NCI-H2196 (cell line): ENCODE data around the gene RUNX3.

Experiments used
- DNase-seq: peaks from one replicate; lab custom pipeline; 2025; ENCODE audit not compliant: unreplicated experiment; lab: John Stamatoyannopoulos, UW

Gene RUNX3

GRCh38 chr1:24866211-24867083 is 63.6 kb downstream of the RUNX3 start:
- no peak for DNase-seq

GRCh38 chr1:24865587-24865986 is 64.5 kb downstream of the RUNX3 start:
- DNase-seq, result no peak

DNA sequence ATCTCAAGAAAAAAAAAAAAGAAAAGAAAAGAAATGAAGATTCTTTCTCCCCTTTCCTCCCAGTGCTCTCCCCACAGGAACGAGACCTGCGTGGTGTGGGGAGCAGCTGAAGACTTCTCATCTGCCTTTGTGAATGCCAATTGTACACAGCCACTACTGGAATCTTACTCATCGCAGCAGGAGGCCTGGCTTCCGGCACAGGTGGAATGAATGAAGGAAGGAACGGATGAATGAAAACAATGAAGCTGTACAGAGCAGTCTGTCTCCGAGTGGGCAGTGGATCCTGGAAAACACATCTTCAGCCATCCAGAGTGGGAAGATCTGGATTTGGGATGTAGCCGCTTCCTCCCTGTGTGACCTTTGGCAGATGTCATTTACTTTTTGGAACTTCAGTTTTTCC is 64.9 kb downstream of the RUNX3 start:
- no peak for DNase-seq

GRCh38 chr1:24864370-24864777 is 65.7 kb downstream of the RUNX3 start:
- DNase-seq, result no peak

GRCh38 chr1:24862775-24863483 is 67.1 kb downstream of the RUNX3 start:
- DNase-seq, result no peak

GRCh38 chr1:24861821-24862727 is 68.0 kb downstream of the RUNX3 start:
- DNase-seq, result no peak

GRCh38 chr1:24860841-24861240 is 69.2 kb downstream of the RUNX3 start:
- no peak for DNase-seq

DNA sequence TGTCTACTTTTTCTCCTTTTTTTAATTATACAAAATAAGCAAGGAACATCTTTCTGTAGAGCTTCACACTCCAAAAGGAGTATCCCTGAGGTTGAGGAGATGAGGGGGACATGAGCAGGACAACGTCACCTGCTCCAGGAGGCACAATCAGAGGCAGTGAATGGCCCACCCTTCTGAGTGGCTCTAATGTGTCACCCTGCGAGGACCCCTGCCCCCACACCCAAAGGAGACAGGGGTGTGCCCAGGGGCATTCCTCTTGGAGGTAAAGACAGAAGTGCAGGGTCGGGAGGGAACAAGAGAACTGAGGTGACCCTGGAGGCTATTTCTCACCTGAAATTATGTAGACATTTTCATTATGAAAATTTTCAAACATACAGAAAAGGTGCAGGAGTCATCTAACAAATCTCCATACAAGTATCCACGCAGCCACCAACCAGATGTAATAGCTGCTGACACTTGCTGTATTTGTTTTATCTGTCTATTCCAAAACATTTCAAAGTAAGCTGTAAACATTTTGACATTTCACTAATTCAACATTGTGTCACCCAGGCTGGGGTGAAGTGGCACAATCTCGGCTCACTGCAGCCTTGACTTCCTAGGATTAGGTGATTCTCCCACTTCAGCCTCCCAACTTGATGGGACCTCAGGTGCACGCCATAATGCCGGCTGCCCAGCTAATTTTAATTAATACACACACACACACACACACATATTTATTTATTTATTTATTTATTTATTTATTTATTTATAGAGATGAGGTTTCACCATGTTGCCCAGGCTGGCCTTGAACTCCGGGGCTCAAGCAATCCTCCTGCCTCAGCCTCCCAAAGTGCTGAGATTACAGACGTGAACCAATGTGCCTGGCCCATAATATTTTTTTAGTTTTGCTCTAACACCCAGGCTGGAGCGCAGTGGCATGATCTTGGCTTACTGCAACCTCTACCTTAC is 70.7 kb downstream of the RUNX3 start:
- no peak for DNase-seq

GRCh38 chr1:24858277-24858676 is 71.8 kb downstream of the RUNX3 start:
- no peak for DNase-seq

GRCh38 chr1:24857507-24858133 is 72.5 kb downstream of the RUNX3 start:
- no peak for DNase-seq

DNA sequence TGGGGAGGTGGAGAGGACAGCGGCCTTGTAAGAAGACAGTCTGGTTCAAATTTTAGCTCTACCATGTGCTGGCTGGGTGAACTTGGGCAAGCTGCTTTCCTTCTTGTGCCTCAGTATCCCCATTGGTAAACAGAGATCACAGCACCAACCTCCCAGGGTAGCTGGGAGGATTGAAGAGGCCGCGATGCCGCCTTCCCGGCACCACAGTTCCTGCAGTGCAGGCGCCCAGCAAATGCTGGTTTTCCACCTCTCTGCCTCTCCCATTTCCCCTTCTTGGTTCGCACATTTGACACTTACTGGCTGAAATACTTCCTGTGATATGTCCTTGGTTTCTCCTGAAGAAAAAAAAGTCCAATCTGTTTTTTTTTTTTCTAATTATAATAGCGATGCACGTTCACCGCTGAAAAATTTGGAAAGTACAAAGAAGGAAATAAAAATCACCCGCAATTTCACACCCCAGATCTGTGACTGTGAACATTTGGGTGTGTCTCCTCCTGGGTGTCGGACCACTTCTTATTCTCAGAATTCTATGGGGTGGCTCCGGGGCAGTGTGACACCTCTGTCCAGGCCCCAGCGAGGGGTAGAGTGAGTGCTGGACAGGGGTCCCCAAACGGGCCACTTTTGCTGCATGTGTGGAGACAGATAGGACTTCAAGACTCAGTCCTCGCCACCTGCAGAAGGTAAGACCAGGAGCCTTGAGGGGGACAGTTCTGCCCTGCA is 73.1 kb downstream of the RUNX3 start:
- no peak for DNase-seq

GRCh38 chr1:24855474-24855873 is 74.6 kb downstream of the RUNX3 start:
- no peak for DNase-seq

DNA sequence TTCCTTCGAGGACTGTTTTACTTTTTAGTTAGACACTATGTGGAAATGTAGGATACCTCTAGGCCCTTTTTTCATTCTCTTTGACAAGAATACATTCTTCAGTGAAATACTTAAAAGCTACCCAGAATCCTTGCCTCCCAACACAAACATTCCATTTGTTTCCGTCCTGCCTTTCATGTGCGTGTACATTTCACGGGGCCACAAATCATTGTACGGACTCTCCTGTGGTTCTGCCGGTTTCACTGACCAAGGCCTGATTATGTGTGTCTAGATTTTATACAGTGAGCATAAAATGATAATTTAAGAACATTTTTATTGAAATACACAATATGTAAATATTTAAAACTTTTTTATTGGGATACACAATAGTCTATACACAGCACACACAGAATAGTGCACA is 76.4 kb downstream of the RUNX3 start:
- DNase-seq, result no peak

- no peak for DNase-seq
Measured at GRCh38 chr1:24850328-24850920, 79.7 kb downstream of the RUNX3 start.

- peak; percentile 32 for DNase-seq
Measured at GRCh38 chr1:24849672-24850295, 80.3 kb downstream of the RUNX3 start.
